IPS-15b (cell line): ENCODE measurements around the gene TCP11.

Source experiments
- H3K27me3 ChIP-seq: one replicate; pipeline ENCODE4 v1.6.1; 2013; ENCODE audit warnings: low read length; ENCODE audit not compliant: control insufficient read depth, insufficient read depth
- H3K36me3 ChIP-seq: one replicate; pipeline ENCODE4 v1.6.1; 2013; ENCODE audit warnings: low read length; ENCODE audit not compliant: control insufficient read depth, insufficient read depth
- H3K4me1 ChIP-seq: one replicate; pipeline ENCODE4 v1.6.1; 2013; ENCODE audit warnings: mild to moderate bottlenecking, low read length; ENCODE audit not compliant: control insufficient read depth, insufficient read depth
- H3K4me3 ChIP-seq: one replicate; pipeline ENCODE4 v1.5.1; 2013; ENCODE audit warnings: low read depth, low read length
- H3K9ac ChIP-seq: one replicate; pipeline ENCODE4 v1.6.1; 2013; ENCODE audit warnings: low read depth, mild to moderate bottlenecking, low read length
- H3K9me3 ChIP-seq: one replicate; pipeline ENCODE4 v1.6.1; 2013; ENCODE audit warnings: mild to moderate bottlenecking, low read length; ENCODE audit not compliant: control insufficient read depth, insufficient read depth

TCP11 gene

DNA sequence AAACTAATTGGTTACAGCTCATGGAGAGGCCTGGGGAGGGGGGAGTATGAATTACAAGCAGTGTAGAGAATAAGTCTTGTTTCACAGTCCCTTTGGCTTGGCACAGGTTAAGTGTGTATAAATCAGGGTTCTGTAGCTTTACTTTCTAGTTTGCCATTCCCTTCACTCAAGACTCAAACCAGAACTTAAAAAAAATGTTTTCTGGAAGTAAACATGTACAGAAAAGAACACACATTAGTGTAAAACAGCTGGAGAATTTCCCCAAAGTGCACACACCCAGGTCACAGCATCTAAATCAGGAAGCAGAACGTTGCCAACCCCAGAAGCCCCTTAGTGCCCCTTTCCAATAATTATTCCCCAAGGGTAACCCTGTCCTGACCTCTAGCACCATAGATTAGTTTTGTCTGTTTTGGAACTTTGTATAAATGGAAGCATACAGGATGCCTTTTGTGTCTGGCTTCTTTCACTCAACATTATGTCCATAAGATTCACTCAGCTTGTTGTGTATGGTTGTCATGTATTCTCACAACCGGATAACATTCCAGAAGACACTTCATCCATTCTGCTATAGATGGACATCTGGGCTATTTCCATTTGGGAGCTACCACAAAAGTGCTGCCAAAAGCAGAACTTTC lies 38.9 kb upstream of the TCP11 start:
- Histone ChIP-seq H3K4me1 (no peaks in the 10 kb centered on the region), H3K4me3 (no peak overlapping the region), H3K36me3 (no peaks in the 10 kb centered on the region), H3K9ac (no peak overlapping the region), H3K9me3 (no peaks in the 10 kb centered on the region), H3K27me3 (peaks cover 16% of the 10 kb centered on the region)

DNA sequence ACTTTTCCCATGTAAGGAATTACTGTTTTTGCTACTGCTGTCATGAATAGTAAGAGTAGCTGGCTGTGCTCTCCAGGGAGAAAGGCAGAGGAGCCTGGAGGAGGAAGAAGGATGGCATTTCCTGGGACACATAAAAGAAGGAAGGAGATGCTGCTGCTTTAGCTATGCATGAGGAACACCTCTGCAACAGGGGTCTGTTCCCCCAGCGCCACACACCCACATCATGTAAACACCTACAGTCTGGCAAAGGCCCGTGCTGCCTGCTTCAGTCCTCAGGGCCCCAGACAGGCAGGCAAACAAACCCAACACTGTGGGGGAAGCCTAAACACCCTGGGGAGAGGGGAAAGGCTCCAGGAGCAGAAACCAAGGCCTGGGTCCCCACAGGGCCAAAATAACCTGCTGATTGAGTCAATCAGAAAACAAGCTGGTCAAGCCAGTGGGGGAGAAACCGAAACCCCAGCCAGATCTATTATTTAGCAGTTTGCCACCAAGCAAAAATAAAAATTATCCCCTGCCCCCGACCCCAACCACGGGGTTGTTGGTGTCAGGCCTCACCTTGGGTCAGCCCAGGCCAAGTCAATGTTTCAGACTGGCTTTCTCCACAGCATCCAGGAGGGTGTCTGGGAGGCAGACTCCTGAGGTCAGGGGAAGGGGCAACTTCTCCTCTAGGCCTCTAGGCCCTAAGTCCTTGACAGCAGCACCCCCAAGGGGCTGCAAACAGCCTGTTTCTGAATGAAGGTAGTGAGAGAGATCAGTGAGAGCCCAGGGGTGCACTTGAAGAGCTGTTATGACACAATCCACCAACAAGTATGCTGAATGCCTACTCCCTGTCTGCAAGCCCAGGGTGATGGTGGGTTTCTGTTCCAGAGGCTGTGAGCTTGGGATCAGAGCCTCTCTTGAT lies 38.0 kb upstream of the TCP11 start:
- no peaks in the 10 kb centered on the region for H3K4me1 ChIP-seq
- H3K9me3 ChIP-seq: no peaks in the 10 kb centered on the region
- H3K4me3 ChIP-seq: no peak overlapping the region
- H3K27me3 ChIP-seq: peaks cover 16% of the 10 kb centered on the region
- no peak overlapping the region for H3K9ac ChIP-seq
- H3K36me3 ChIP-seq: no peaks in the 10 kb centered on the region

DNA sequence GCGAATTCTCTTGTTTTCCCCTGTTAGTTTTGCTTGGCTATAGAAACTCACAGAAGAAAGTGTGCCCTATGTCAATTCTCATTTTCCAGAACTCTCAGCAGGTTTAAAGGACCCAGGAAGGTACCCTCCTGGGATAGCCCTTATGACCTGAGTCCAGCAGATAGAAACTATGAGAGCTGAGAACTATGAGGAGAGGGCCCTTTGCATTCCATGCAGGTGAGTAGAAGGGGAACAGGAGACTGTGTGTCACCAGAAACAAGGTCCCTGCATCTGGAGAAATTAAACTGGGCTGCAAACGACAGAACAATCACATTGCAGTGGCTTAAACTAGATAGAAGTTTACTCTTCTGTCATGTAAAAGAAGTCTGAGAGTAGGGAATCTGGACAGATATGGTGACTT lies 36.9 kb upstream of the TCP11 start:
- no peaks in the 10 kb centered on the region for H3K4me1 ChIP-seq
- peaks cover 13% of the 10 kb centered on the region for H3K27me3 ChIP-seq
- H3K9ac ChIP-seq: no peak overlapping the region
- H3K9me3 ChIP-seq: no peaks in the 10 kb centered on the region
- no peak overlapping the region for H3K4me3 ChIP-seq
- H3K36me3 ChIP-seq: no peaks in the 10 kb centered on the region

DNA sequence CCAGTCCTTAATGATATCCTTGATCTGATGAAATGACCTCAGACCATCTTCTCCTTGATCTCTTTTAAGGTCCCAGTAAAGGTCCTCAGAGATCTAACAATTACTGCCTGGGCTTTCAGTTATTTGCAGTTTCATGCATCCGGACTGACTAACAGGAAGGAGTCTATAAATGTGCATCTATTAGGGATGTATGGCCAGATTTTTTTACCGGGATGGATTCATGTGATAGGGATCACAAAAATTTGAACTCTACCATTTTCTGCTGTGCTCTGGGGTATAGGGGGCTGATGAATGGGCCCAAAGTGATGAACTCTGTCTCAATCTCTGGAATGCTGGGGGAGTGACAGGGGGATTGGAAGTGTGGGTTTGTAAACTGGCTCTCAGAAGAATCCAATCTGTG lies 36.5 kb upstream of the TCP11 start:
- H3K27me3 ChIP-seq: peaks cover 10% of the 10 kb centered on the region
- H3K9ac ChIP-seq: no peak overlapping the region
- H3K4me3 ChIP-seq: no peak overlapping the region
- H3K9me3 ChIP-seq: no peaks in the 10 kb centered on the region
- no peaks in the 10 kb centered on the region for H3K4me1 ChIP-seq
- H3K36me3 ChIP-seq: no peaks in the 10 kb centered on the region

DNA sequence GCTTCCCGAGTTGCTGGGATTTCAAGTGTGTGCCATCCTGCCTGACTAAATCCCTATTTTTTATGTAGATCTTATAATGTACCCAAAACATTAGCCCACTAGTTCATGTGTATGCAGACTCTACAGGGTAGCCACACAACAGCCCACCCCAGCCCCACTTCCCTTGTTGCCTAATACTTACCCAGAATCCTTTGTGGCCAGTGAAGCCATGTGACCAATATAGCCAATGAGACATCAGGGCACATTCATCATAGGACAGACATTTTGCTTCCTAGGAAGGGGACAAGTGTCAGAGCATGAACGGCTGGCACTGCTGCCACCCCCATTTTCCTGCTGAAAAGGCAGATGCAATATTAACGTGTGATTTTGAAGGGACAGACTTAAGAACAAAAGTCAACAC lies 36.0 kb upstream of the TCP11 start:
- Histone ChIP-seq H3K9ac (no peak overlapping the region), H3K27me3 (peaks cover 10% of the 10 kb centered on the region), H3K36me3 (no peaks in the 10 kb centered on the region), H3K4me3 (no peak overlapping the region), H3K9me3 (no peaks in the 10 kb centered on the region), H3K4me1 (no peaks in the 10 kb centered on the region)

DNA sequence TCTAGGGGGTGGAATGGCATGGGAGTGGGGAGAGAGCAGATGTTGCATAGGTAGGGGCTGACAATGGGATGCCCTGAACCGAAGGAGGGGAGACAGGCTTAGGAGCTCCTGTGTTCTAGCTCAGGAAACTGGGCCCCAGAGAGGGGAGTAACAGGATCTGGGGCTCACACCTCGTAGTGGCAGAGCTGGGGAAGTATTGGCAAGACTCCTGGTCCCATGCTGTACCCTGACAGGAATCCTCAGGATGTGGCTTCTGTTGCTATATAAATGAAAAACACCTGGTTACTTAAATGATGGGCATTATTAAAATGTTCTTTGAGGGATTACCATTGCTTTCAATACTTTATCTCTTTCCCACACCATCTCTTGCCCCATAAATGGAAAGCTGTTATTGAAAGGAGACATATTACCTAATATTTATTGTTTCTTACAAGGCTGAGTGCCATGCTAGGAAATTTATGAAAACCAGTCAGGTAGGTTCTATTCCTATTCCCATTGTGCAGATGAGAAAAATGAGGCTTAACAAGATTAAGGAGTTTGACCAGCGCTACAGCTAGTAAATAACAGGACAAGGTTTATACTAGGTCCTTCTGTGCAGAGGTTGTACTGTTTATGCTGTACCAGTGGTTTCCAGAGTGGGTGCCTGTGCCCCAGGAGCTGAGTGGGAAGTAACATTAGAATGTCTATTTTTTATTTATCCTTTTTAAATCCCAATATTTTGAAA lies 35.3 kb upstream of the TCP11 start:
- H3K4me1 ChIP-seq: no peaks in the 10 kb centered on the region
- H3K36me3 ChIP-seq: no peaks in the 10 kb centered on the region
- H3K27me3 ChIP-seq: peaks cover 5% of the 10 kb centered on the region

DNA sequence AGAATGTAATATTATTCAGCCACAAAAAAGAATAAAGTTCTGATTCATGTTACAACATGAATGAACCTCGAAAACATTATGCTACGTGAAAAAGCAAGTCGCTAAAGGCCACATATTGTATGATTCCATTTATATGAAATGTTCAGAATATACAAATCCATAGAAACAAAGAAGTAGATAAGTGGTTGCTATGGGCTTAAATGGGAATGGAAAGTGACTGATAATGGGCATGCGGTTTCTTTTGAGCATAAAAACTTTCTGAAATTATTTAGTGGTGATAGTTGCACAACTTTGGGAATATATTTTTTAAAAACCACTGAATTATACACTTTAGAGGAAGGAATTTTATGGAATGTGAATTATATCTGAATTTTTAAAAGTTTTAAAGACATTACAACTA lies 33.4 kb upstream of the TCP11 start:
- Histone ChIP-seq H3K4me1 (no peaks in the 10 kb centered on the region), H3K36me3 (no peaks in the 10 kb centered on the region), H3K9ac (no peak overlapping the region), H3K4me3 (no peak overlapping the region), H3K27me3 (no peaks in the 10 kb centered on the region), H3K9me3 (no peaks in the 10 kb centered on the region)

More for the DNA sequence above, 35.3 kb upstream of the TCP11 start:
- Histone ChIP-seq H3K4me3 (no peak overlapping the region), H3K9ac (no peak overlapping the region), H3K9me3 (no peaks in the 10 kb centered on the region)

DNA sequence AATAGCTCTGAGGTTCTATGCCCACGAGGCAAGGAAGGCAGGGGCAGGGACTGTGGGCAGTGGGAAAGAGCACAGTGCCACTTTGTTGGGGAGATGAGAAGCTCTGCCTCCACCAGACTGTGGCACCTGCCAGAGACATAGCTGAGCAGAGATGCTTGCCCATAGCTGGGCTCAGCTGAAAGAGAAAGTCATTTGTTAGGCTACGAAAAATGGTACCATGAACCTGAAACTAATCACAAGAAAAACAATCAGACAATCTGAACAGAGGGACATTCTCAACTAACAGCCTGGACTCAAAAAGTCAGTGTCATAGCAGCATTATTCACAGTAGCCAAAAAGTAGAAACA lies 32.9 kb upstream of the TCP11 start:
- Histone ChIP-seq H3K4me1 (no peaks in the 10 kb centered on the region), H3K9me3 (no peaks in the 10 kb centered on the region), H3K36me3 (no peaks in the 10 kb centered on the region), H3K27me3 (no peaks in the 10 kb centered on the region), H3K9ac (no peak overlapping the region), H3K4me3 (no peak overlapping the region)

DNA sequence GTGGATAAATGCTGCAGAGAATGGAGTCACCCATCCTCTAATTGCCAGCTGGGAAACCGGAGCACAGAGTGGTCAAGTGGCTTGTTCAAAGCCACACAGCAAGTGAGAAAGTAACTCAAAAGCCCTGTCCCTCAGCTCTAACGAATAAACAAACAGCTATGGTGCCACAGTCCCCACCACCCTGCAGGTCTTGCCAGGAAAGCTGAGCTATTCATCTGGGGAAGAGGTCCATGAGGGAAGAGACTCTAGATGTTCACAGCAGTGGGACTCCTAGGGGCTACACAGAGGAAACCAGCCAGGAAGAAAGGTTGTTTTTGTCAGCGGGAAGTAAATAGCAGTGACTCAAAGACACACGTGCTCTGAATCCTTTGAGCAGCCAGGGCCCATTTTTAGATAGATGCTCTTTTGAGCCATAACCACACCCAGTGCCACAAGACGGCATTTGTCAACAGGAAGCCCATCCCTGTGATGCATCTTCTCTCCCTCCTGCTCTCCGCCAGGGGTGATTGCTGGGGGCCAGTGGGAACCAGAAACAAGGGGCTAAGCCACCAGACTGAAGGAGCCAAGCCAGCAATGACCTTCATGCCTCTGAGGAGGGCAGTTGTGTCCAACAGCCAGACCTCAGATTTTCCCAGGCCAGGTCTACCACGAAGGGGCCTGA lies 32.4 kb upstream of the TCP11 start:
- no peaks in the 10 kb centered on the region for H3K9me3 ChIP-seq
- H3K4me1 ChIP-seq: no peaks in the 10 kb centered on the region
- H3K27me3 ChIP-seq: no peaks in the 10 kb centered on the region
- no peak overlapping the region for H3K9ac ChIP-seq
- no peaks in the 10 kb centered on the region for H3K36me3 ChIP-seq
- no peak overlapping the region for H3K4me3 ChIP-seq

DNA sequence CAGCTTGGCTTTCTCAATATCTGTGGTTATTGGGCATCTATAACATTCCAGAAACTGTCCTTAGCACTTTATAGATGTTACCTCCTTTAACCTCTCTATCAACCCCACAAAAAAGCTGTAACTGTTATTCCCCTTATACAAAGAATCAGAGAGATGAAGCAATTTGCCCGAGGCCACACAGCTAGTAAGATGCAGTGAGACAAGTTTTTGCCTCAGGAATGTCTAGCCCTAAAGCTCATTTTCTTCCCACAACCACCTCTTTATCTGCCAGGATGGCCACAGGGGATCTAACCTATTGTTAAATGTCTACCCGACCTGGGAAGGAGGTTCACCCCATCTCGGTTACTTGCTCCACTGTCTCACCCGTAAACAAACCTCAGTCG lies 31.9 kb upstream of the TCP11 start:
- Histone ChIP-seq H3K36me3 (no peaks in the 10 kb centered on the region), H3K4me3 (no peak overlapping the region), H3K4me1 (no peaks in the 10 kb centered on the region), H3K27me3 (no peaks in the 10 kb centered on the region), H3K9me3 (no peaks in the 10 kb centered on the region), H3K9ac (no peak overlapping the region)

DNA sequence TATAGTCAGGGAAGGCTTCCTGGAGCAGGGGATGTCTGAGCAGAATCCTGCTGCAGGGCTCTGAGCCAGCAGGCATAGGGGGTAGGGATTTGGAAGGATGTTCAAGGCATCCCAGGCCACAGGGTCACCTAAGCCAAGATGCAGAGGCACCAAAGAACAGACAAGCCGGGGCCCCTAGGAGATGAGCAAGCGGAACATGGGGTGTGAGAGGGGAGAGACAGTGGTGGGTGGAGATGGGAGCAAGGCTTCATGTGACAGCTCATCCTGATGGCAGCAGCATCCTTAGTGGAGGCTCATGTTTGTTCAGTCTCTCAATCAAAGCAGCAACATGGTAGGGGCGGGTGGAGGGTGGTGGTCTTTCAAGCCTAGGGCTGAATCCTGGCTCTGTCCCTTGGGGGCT lies 29.8 kb upstream of the TCP11 start:
- H3K4me1 ChIP-seq: peaks cover 5% of the 10 kb centered on the region
- no peaks in the 10 kb centered on the region for H3K27me3 ChIP-seq
- H3K4me3 ChIP-seq: no peak overlapping the region
- no peaks in the 10 kb centered on the region for H3K36me3 ChIP-seq
- H3K9me3 ChIP-seq: no peaks in the 10 kb centered on the region
- H3K9ac ChIP-seq: no peak overlapping the region
